ENCODE results near the gene ENG. TPM values are rescaled to one million over a fixed set of nuclear protein-coding genes. Genes with fewer than 3 reads are reported as not detected.
"Not testable (repeated sequence)": the region's sequence is repeated elsewhere in the genome, so short reads cannot be mapped to it uniquely, and the experiment has no call there.

Gene ENG
- total and polyA plus RNA-seq, 2 of the 8 experiments (the other 6 are each of a cell fraction or from before 2014, with no cell fraction given) = 1.8 to 4.4 TPM

- not testable (repeated sequence) for H4K5ac ChIP-seq (ENCODE audit: insufficient read length, low read depth, low read length); H3K79me1 ChIP-seq (ENCODE audit: low read depth, low read length); H3K23ac ChIP-seq (ENCODE audit: insufficient read length); H2BK15ac ChIP-seq (ENCODE audit: low read length); H3K9me3 ChIP-seq (ENCODE audit: insufficient read depth in 2 of 2, low read depth in 1 of 2, low read length in 1 of 2); H3K18ac ChIP-seq (ENCODE audit: extremely low read depth, low read length); H2AFZ ChIP-seq (ENCODE audit: low read length); H2BK5ac ChIP-seq (ENCODE audit: low read depth, low read length); H3K36me3 ChIP-seq (ENCODE audit: control insufficient read depth in 2 of 4, insufficient read depth in 4 of 4, low read length in 3 of 4); H2BK120ac ChIP-seq (replicated peaks; ENCODE audit: low read depth, low read length); H4K91ac ChIP-seq (replicated peaks; ENCODE audit: insufficient read length, low read length); H3K4me3 ChIP-seq (ENCODE audit: extremely low read depth in 1 of 4, insufficient read depth in 2 of 4, low read depth in 3 of 4, low read length in 4 of 4); H3K4me1 ChIP-seq (replicated peaks in 1 of 4; ENCODE audit: control insufficient read depth in 3 of 4, insufficient read depth in 4 of 4, low read length in 3 of 4); DNase-seq (ENCODE audit: low read depth in 1 of 2, low spot score in 2 of 2); H3K4ac ChIP-seq (replicated peaks; ENCODE audit: insufficient read length, low read depth, low read length); H2BK12ac ChIP-seq (ENCODE audit: low read depth, low read length); H3K23me2 ChIP-seq (ENCODE audit: low read depth, low read length); H3K14ac ChIP-seq (ENCODE audit: insufficient read length); FAIRE-seq; H4K20me1 ChIP-seq (replicated peaks in 1 of 2; ENCODE audit: control insufficient read depth in 1 of 2, insufficient read depth in 2 of 2, low read length in 2 of 2); H3K27me3 ChIP-seq (replicated peaks in 1 of 4; ENCODE audit: control insufficient read depth in 3 of 4, extremely low read depth in 1 of 4, insufficient read depth in 3 of 4, low read length in 3 of 4); H2BK20ac ChIP-seq (ENCODE audit: low read length); H2AK5ac ChIP-seq (ENCODE audit: low read depth, low read length); H4K8ac ChIP-seq (ENCODE audit: extremely low read depth, insufficient read depth, low read length); H3K56ac ChIP-seq (replicated peaks; ENCODE audit: insufficient read length, low read depth, low read length); H3K4me2 ChIP-seq (ENCODE audit: insufficient read depth in 1 of 2, low read depth in 2 of 2, low read length in 2 of 2); H3K9ac ChIP-seq (replicated peaks in 1 of 4; ENCODE audit: extremely low read depth in 1 of 4, low read depth in 3 of 4, low read length in 3 of 4); H3K79me2 ChIP-seq (ENCODE audit: control insufficient read depth in 1 of 2, insufficient read depth in 2 of 2, low read length in 2 of 2); H3K27ac ChIP-seq (ENCODE audit: low read depth, low read length)
- POLR2A ChIA-PET (ENCODE audit: partially characterized antibody) = interaction anchor here (0.7 to 1.7 kb wide), 13 partner anchors 8 to 380 kb away, joined by 3 to 7 read pairs (median 4); partner anchors contain the start of gene ENG
- CTCF ChIA-PET (ENCODE audit: partially characterized antibody) = interaction anchor here (0.5 to 9.2 kb wide), 62 partner anchors 8 to 404 kb away, joined by 3 to 116 read pairs (median 7); partner anchors contain the start of genes CFAP157, ENG, FPGS and PTRH1
- 64% methylated on average over 3 of the region's 9 CpGs; no CpG with 5 or more reads in 1 of the 2 experiments for WGBS, 2 experiments (ENCODE audit: extremely low coverage in 1 of 2, insufficient coverage in 1 of 2, insufficient read length in 1 of 2, insufficient replicate concordance in 2 of 2, low coverage in 1 of 2, low lambda C conversion rate in 2 of 2, missing lambda C conversion rate in 1 of 2)
Measured at GRCh38 chr9:127870153-127870491, 15.7 kb upstream of the ENG start.
